ENCODE results near the gene PTCH1.

GRCh38 chr9:95451065-95451426 lies 65.7 kb downstream of the PTCH1 start:
- no peak for TF ChIP-seq CTCF (IDR thresholded peaks at IDR 0.05)
- no peak for TF ChIP-seq EZH2 (IDR thresholded peaks at IDR 0.05; ENCODE audit: borderline replicate concordance, insufficient read depth, low read depth, low read length, poor library complexity, severe bottlenecking)

Data from B cell (primary cell).